IPS-15b (cell line): ENCODE data around the gene TIMM10B.

ENCODE experiments used
- H3K27me3 ChIP-seq: one replicate; pipeline ENCODE4 v1.6.1; 2013; ENCODE audit warnings: low read length; ENCODE audit not compliant: control insufficient read depth, insufficient read depth
- H3K36me3 ChIP-seq: one replicate; pipeline ENCODE4 v1.6.1; 2013; ENCODE audit warnings: low read length; ENCODE audit not compliant: control insufficient read depth, insufficient read depth
- H3K4me1 ChIP-seq: one replicate; pipeline ENCODE4 v1.6.1; 2013; ENCODE audit warnings: mild to moderate bottlenecking, low read length; ENCODE audit not compliant: control insufficient read depth, insufficient read depth
- H3K4me3 ChIP-seq: one replicate; pipeline ENCODE4 v1.5.1; 2013; ENCODE audit warnings: low read depth, low read length
- H3K9ac ChIP-seq: one replicate; pipeline ENCODE4 v1.6.1; 2013; ENCODE audit warnings: low read depth, mild to moderate bottlenecking, low read length
- H3K9me3 ChIP-seq: one replicate; pipeline ENCODE4 v1.6.1; 2013; ENCODE audit warnings: mild to moderate bottlenecking, low read length; ENCODE audit not compliant: control insufficient read depth, insufficient read depth

The TIMM10B gene

DNA sequence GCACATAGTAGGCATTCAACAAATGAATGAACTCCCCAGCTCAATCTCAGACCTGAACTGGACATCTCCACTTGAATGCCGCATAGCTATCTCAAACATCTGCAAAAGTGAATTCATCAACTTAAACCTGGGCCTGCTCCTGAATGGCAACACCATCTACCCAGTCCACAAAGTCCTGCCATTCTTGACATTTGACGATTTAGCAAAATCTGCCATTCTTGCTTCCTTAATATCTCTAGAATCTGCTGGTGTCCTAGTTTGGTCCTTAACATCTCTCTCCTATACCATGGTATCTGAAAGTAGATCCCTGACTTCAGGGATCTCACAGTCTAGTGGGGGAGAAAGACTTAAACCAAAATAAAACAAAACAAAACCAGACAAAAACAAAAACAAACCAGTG is 28.1 kb upstream of the TIMM10B start:
- Histone ChIP-seq H3K27me3 (no peaks in the 10 kb centered on the region), H3K4me1 (no peaks in the 10 kb centered on the region), H3K9ac (no peak overlapping the region), H3K9me3 (no peaks in the 10 kb centered on the region), H3K36me3 (peaks cover 35% of the 10 kb centered on the region), H3K4me3 (no peak overlapping the region)

DNA sequence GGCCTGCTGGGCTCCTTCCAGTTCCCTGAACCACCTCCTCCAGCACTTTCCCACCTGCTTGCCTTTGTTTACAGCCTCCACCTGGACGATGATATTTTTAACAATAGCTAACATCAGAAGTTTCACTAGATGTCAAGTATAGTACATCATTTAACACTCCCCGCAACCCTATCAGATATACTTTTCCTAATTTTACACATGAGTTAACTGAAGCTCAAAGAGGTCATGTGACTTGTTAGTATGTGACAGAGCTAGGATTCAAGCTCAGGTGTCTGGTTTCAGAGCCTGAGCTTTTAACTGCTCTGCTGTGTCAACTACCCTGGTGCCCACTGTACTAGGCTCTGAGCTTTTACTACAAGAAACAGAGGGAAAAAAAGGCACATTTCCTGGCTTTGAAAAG is 26.2 kb upstream of the TIMM10B start:
- H3K27me3 ChIP-seq = no peaks in the 10 kb centered on the region
- no peak overlapping the region for H3K9ac ChIP-seq
- peaks cover 30% of the 10 kb centered on the region for H3K36me3 ChIP-seq
- H3K4me1 ChIP-seq = no peaks in the 10 kb centered on the region
- no peak overlapping the region for H3K4me3 ChIP-seq
- no peaks in the 10 kb centered on the region for H3K9me3 ChIP-seq

DNA sequence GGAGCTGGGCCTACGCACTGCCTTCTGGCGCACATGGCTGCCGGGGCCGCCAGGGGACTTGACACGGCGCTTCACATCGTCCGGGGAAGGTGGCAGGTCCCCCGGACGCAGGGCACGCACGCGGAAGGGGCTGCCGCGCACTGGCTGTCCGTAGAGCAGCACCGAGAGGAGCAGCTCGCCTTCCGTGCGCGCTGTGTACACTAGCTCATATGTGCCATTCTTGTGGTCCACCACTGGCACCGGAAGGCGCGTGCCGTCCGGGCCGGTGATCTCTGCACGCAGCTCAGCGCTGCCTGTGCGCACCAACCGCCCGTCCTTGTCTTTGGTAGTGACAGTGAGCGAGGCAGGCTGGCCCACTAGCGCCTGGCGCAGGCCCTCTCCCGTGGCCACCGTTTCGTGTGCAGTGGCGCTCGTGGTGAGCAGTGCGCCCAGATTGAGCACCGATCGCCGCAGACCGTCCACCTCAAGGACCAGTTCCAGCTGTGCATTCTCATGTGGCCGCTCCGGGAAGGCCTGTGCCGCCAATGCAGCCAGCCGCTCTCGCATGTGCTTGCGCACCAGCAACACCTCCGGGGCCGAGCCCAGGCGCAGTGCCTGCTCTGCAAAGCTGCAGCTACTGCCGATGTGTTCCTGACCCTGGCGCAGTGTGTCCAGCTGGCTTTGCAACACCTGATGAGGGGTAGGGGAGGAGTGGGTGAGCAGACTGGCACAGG is 24.8 kb upstream of the TIMM10B start:
- Histone ChIP-seq H3K9ac (no peak overlapping the region), H3K36me3 (peaks cover 24% of the 10 kb centered on the region)

DNA sequence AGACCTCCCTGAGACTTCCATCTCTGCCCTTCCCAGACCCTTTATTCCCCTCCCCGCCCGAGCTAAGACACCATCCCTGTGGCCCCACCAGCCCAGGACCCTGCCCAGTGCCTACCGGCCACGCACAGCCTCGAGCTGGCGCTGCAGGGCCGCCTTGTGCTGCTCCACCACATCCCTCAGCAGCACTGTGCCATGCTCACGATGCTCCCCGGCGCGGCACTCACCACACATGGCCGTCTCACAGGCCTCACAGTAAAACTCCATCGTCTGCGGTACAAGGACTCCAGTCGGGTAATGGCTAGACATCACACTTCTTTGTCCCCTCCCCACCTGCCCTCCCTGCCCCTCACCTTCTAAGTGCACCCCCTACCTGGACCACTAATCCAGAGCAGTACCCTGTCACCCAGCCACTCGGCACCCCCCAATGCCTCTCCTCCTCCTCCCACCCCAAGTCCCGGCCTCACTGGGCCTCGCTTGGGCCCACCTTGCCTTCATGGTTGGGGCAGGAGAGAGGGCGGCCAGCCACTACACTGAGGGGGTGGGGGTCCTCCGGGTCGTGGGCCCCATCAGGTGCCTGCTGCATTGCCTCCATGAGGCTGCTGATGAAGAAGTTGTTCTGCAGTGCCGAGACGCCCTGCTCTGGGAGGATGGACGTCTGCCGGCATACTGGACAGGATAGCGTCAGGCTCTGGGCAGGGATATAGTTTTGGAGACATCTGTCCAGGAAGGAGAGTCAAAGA is 23.6 kb upstream of the TIMM10B start:
- H3K9ac ChIP-seq = no peak overlapping the region
- no peaks in the 10 kb centered on the region for H3K4me1 ChIP-seq
- no peaks in the 10 kb centered on the region for H3K9me3 ChIP-seq
- peaks cover 24% of the 10 kb centered on the region for H3K36me3 ChIP-seq
- H3K4me3 ChIP-seq = no peak overlapping the region
- no peaks in the 10 kb centered on the region for H3K27me3 ChIP-seq

More for the DNA sequence above, 24.8 kb upstream of the TIMM10B start:
- H3K4me3 ChIP-seq = no peak overlapping the region
- no peaks in the 10 kb centered on the region for H3K9me3 ChIP-seq
- H3K4me1 ChIP-seq = no peaks in the 10 kb centered on the region
- no peaks in the 10 kb centered on the region for H3K27me3 ChIP-seq

DNA sequence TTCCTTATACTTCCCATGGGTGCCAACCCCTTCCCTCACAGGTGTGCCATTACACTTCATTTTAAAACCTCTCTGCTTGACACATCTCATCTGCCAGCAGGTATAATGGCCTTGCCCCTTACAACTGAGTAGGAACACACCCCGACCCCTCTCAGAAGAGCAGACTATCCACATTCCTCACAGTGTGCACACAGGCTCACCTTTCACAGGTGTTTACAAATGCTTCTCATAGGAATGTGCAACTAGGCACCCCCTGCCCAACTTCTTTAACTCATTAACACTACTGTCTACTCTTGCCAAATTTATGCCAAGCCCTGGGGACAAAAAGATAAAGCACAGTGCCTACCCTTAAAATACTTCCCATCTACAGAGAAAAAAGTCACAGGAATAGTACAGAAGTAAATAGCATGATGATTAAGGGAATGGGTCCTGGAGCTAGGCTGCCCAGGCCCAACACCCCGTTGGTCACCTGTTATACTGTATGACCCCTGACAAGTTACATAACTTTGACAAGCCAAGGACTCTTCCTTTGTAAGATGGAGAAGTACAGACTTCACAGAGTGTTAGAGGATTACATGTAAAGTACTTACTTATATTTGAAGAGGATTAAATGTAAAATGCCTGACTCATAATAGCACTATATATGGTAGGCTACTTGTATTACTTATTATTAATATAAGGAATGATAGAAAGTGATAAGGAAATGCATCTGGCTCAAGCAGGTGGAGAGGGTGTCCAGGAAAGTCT is 22.8 kb upstream of the TIMM10B start:
- no peaks in the 10 kb centered on the region for H3K27me3 ChIP-seq
- no peaks in the 10 kb centered on the region for H3K4me1 ChIP-seq
- no peaks in the 10 kb centered on the region for H3K9me3 ChIP-seq
- no peak overlapping the region for H3K9ac ChIP-seq
- peaks cover 24% of the 10 kb centered on the region for H3K36me3 ChIP-seq
- H3K4me3 ChIP-seq = no peak overlapping the region

DNA sequence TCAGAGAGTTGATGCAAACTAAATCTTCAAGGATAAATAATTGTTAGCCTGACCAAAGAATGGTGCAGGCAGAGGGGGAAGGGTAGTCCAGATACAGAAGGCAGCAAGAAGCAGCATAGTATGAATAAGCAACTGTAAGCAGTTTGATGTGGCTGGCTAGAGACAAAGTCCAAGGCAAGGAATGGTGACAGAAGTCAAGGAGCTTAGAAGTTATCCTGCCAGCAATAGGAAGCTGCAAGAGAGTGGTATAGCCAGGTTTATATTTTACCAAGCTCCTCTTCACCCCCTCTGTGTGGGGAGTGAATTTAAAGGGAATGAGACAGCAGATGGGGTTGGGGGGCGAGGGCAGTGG is 22.2 kb upstream of the TIMM10B start:
- Histone ChIP-seq H3K4me3 (no peak overlapping the region), H3K36me3 (peaks cover 24% of the 10 kb centered on the region), H3K27me3 (no peaks in the 10 kb centered on the region), H3K4me1 (no peaks in the 10 kb centered on the region), H3K9me3 (no peaks in the 10 kb centered on the region), H3K9ac (no peak overlapping the region)

GRCh38 chr11:6468712-6469495 is 12.4 kb upstream of the TIMM10B start:
- Histone ChIP-seq H3K4me1 (peaks cover 7% of the 10 kb centered on the region), H3K4me3 (no peak overlapping the region), H3K9me3 (no peaks in the 10 kb centered on the region), H3K27me3 (peaks cover 5% of the 10 kb centered on the region), H3K36me3 (no peaks in the 10 kb centered on the region), H3K9ac (no peak overlapping the region)

- no peak overlapping the region for H3K4me3 ChIP-seq
- H3K9ac ChIP-seq = no peak overlapping the region
- H3K9me3 ChIP-seq = no peaks in the 10 kb centered on the region
- H3K4me1 ChIP-seq = peaks cover 11% of the 10 kb centered on the region
- H3K27me3 ChIP-seq = peaks cover 5% of the 10 kb centered on the region
- no peaks in the 10 kb centered on the region for H3K36me3 ChIP-seq
Observed at GRCh38 chr11:6469599-6469998, 11.7 kb upstream of the TIMM10B start.

DNA sequence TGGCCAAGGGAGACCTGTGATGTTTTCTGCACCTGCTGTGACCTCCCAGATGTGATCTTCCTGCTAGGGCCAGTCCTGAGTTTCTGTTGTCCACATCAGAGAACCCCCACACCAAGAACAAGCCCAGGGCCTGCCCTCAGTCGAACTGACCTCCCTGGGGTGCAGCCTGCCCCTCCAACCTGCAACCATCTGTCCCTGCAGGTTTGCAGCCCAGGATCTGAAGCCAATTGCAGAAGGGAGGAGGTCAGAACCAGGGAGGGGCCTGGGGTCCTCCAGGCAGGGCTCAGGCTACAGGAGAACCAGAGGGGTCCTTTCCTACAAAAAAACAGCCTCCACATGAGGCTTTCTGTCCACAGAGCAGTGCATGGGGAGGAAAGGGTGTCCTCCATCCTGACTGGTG is 8.4 kb upstream of the TIMM10B start:
- peaks cover 16% of the 10 kb centered on the region for H3K36me3 ChIP-seq
- H3K9me3 ChIP-seq = no peaks in the 10 kb centered on the region
- peak overlapping the region; percentile 30 for H3K4me3 ChIP-seq
- H3K9ac ChIP-seq = no peak overlapping the region
- peaks cover 17% of the 10 kb centered on the region for H3K4me1 ChIP-seq
- H3K27me3 ChIP-seq = peaks cover 5% of the 10 kb centered on the region

DNA sequence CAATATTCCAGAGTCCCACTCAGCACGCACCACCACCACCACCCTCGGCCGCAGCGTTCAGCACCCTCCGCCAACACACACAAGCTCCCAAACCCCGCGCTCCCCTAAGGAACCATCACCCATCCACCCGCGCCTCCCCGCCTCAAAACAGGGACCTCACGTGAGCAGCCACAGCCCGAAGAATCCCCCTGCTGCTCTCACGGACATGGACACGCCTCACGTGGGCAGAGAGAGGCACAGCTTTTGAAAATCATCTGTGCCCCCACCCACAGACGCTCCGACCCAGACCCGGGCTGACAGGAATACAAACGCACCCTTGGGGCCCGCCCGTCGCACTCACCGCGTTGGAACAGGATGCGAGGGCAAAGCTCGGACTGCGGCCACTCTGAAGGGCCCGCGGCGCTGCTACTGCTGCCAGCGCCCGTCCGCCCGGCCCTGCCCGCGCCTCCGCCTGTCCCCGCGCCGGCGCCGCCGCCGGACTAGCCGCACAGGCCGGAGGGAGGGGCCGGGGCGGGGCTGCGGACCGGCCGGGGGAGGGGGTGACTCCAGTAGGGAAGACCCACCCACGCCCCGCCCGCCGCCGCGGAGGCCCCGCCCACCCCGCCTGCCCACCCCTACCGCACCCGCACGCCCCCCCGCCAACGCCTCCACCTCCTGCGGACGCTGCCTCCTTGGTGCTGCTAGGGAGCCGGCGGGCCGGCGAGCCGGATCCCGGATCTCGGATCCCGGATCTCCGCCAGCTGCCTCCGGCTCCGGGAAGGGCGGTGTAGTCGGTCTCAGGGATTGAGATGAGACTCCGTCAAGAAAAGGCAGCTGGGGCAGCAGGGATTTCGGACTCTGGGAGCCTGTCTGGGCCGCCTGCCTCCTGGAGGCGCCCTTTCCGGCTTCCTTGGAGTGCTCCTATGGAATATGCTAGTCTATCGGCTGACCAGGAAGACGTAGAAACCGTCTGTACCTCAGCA is 7.6 kb upstream of the TIMM10B start, which contains the start of gene TRIM3:
TRIM3 (minus strand) TSS at position 491 of the 962 bp plus-strand sequence. CDS start 8,246 bp downstream, outside the sequence.
- peak within 1 kb of the TSS; percentile 90 for H3K4me3 ChIP-seq
- peaks cover 17% of the 10 kb centered on the region for H3K4me1 ChIP-seq
- H3K9ac ChIP-seq = peak within 1 kb of the TSS; percentile 87
- peaks cover 24% of the 10 kb centered on the region for H3K36me3 ChIP-seq
- peaks cover 5% of the 10 kb centered on the region for H3K27me3 ChIP-seq
- H3K9me3 ChIP-seq = no peaks in the 10 kb centered on the region
